GM06990 (cell line): ENCODE results near the gene RCBTB2.

Experiments used
- DNase-seq: peaks from one replicate; pipeline ENCODE4 v3.0.0-alpha.2; 2011; ENCODE audit not compliant: insufficient read length; ENCODE audit errors: extremely low read depth
- H3K27me3 ChIP-seq: replicated peaks from 2 replicates; pipeline ENCODE4 v1.6.0; 2011; ENCODE audit warnings: low read length; ENCODE audit not compliant: control insufficient read depth, insufficient read depth
- H3K36me3 ChIP-seq: 2 replicates; pipeline ENCODE4 v1.5.1; 2011; ENCODE audit warnings: low read length; ENCODE audit not compliant: control insufficient read depth, insufficient read depth
- H3K4me3 ChIP-seq: replicated peaks from 2 replicates; pipeline ENCODE4 v1.5.1; 2011; ENCODE audit warnings: low read depth, mild to moderate bottlenecking, control low read depth, low read length
- TF ChIP-seq, protein P1 (sequence below): IDR thresholded peaks from 2 replicates; pipeline ENCODE4 v1.5.1; 2011; ENCODE audit warnings: low read length, control low read depth, mild to moderate bottlenecking, inconsistent platforms; ENCODE audit not compliant: insufficient read depth, poor library complexity, severe bottlenecking

RCBTB2 gene

DNA sequence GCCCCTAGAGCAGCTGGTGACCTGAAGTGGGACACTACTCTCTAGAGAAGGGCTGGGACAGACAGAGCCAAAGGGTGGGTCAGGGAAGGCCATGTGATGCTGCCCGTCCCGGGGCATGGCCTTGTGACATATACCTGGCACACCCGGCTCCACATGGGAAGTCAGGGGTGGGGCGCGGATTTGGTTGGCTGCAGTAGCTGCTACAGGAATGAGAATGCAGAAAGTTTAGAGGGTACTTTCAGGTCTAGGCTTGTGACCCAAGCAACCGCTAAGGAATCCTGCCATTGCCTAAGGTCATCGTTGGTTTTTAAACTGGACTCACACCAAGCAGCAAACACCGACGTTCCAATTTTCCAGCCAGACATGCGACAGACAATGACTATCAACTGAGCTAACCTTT lies 25.9 kb downstream of the RCBTB2 start:
- no peak overlapping the region for H3K4me3 ChIP-seq
- H3K36me3 ChIP-seq = peaks cover 3% of the 10 kb centered on the region

DNA sequence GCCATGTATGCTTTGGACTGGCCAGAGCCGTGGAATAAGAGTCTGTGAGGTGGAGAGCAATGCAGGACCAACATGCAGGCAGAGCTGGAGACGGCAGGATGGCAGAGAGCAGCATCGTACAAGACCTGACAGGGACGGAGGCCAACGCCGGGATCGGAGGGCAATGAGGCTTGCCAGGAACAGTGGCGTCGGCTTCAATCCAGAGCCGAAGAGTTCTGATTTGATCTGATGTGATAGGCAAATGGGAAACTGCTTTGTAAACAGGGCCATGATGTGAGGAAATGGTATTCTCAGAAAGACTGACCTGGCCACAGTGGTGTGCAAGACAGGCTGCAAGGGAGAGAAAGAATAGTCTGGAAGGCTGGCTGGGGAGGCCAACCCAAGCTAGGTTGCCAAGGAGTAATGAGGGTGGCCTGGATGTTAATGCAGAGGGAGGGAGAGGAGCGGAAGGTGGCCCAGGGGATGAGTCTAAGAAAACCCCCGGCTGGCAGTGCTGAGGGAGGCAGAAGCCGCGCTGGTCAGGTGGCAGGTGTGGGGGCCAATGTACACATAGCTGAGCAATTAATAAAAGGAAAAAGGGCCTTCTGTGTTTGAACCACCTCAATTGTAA lies 26.7 kb downstream of the RCBTB2 start:
- H3K36me3 ChIP-seq = peaks cover 2% of the 10 kb centered on the region
- TF ChIP-seq, protein P1, sequence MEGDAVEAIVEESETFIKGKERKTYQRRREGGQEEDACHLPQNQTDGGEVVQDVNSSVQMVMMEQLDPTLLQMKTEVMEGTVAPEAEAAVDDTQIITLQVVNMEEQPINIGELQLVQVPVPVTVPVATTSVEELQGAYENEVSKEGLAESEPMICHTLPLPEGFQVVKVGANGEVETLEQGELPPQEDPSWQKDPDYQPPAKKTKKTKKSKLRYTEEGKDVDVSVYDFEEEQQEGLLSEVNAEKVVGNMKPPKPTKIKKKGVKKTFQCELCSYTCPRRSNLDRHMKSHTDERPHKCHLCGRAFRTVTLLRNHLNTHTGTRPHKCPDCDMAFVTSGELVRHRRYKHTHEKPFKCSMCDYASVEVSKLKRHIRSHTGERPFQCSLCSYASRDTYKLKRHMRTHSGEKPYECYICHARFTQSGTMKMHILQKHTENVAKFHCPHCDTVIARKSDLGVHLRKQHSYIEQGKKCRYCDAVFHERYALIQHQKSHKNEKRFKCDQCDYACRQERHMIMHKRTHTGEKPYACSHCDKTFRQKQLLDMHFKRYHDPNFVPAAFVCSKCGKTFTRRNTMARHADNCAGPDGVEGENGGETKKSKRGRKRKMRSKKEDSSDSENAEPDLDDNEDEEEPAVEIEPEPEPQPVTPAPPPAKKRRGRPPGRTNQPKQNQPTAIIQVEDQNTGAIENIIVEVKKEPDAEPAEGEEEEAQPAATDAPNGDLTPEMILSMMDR = no peak
- H3K27me3 ChIP-seq = no peaks in the 10 kb centered on the region
- H3K4me3 ChIP-seq = no peak overlapping the region
- no peak for DNase-seq

More for the DNA sequence above, 25.9 kb downstream of the RCBTB2 start:
- TF ChIP-seq, protein P1 = no peak
- DNase-seq = no peak
- H3K27me3 ChIP-seq = no peaks in the 10 kb centered on the region

DNA sequence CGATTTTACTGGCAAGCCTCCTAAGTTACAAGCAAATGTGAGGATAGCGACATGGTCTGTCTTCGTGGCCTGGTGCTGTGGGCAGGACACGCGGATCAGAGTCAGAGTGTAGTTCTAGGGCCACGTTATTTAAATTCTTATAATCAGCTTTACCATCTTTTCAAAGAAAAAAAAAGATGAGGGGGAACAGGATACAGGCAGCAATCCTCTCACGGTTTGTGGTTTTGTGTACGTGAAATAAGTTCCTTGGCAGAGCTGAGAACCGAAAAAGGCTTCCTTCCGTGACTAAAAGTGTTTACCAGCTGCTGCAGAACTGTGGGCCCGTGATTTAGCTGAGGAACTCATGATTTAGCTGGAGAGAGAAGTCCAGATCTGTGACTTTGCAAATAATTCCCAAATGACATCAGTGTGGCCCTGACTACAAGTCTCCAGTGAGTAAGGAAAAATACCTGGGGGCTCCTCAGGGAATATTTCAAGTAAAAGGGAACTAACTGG lies 27.2 kb downstream of the RCBTB2 start:
- no peak overlapping the region for H3K4me3 ChIP-seq
- H3K27me3 ChIP-seq = no peaks in the 10 kb centered on the region
- TF ChIP-seq, protein P1 = no peak
- peaks cover 2% of the 10 kb centered on the region for H3K36me3 ChIP-seq
- DNase-seq = peak; percentile 72

DNA sequence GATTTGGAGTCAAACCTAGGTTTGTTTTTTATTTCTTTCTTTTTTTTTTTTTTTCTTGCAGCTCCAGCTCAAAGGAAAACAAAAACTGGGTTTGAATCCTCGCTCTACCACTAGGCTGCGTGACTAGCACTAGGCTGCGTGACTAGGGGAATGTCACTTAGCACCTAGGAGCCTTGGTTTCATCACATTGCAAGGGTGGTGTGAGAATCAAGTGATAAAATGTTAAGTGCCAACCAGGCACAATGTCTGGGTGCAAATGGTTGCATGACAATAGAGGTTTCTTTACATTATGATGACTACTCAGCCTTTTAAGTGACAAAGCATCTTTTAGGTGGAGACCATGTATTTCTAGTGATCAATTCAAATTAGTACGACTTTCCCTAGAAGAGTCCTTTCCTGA lies 27.9 kb downstream of the RCBTB2 start:
- no peaks in the 10 kb centered on the region for H3K27me3 ChIP-seq
- TF ChIP-seq, protein P1 = no peak
- DNase-seq = no peak

DNA sequence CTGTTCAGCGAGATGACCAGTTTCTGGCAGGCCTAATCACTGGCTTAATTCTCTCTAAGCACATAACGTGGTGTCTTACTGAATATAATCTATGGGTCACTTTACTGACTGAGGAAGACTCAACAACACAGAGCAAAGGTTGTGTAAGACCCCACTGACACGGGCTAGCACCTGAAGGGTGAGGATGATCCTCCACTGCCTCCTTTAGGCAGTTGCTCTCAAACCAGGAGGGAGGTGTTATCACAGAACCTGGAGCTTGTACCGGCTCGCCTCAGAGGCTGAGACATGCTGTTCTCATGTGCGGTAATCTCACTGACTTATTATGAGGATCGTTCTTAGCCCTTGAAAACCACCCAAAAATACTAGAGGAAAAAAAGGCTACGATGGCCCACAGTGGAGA lies 28.3 kb downstream of the RCBTB2 start:
- no peak overlapping the region for H3K4me3 ChIP-seq
- H3K27me3 ChIP-seq = no peaks in the 10 kb centered on the region
- TF ChIP-seq, protein P1 = no peak
- H3K36me3 ChIP-seq = peaks cover 2% of the 10 kb centered on the region
- DNase-seq = no peak

More for the DNA sequence above, 27.9 kb downstream of the RCBTB2 start:
- no peak overlapping the region for H3K4me3 ChIP-seq
- peaks cover 2% of the 10 kb centered on the region for H3K36me3 ChIP-seq
